Measurements from ENCODE around the gene XRCC6.

DNA sequence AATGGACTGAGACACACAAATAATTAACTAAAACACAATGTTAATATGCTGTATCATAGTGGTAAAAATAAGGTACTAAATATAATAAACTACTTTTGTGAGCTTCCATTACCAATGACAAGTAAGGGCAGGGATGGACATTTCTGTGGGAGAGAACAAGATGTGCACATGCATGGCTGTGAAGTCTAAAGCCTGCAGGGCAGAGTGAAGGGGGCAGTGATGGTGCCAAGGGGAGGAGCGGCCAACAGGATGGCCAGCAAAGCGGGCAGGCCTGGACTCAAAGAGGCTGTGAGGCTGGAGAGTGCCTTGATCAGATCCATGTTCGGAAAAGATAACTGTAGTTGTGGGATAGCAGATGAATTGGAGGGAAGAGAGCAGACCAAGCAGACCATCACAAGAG, 12.7 kb upstream of the XRCC6 start:
- no peak for TF ChIP-seq POLR2A (IDR thresholded peaks at IDR 0.05; ENCODE audit: low read depth, low read length)
- no peak for TF ChIP-seq POLR2AphosphoS5 (IDR thresholded peaks at IDR 0.05; ENCODE audit: low read depth, low read length)

All from GM12892 (cell line).